GM12874 (cell line): Measurements from ENCODE around the gene DNAJC5G.

Experiments
- TF ChIP-seq, protein P1 (sequence below): IDR thresholded peaks from 2 replicates; pipeline ENCODE4 v1.5.1; 2011; ENCODE audit warnings: low read depth, mild to moderate bottlenecking, control low read depth, low read length, moderate library complexity; ENCODE audit not compliant: insufficient read depth

Gene DNAJC5G

DNA sequence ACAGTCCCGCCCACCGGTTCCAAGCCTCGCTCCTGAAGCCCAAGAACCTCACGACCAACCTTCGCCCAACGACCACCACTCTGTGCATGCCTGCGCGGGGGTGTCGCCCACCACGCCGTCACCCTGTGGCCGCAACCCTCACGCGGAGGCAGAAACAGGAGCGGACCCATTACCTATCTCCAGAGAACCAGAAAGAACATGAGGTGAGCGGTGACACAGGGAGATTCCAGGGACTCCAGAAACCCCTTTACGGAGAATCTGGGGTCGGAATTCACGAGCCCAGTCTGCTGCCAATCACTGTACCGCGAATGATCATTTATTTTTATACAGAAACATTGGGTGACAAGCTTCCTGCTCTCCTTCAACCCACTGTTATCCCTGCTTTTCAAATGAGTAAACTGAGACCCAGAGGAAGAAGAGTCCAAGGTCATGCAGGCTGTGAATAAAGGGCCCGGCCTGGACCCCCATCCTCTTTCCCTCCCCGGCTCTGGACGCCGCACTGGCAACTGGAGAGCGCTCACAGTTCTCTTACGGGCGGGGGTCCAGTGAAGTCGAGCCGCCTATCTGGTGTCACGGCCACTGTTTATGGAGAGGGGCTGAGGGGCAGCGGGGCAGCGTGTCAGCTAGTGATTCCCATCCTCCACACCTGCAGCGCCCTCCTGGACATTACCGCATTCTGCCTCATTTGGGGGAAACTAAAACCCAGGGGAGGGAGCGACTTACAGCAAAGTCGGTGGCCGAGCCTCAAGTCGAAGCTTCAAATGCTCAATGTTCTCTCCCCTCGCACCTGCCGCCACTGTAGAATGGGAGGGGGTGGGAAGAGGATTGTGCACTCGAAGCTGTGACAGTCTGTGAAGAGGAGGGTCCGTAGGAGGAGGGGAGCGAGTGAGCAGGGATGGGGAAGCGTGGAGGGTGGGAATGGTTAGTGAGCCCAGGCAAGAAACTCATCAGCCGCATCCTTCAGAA is 11.7 kb upstream of the DNAJC5G start:
- TF ChIP-seq, protein P1, sequence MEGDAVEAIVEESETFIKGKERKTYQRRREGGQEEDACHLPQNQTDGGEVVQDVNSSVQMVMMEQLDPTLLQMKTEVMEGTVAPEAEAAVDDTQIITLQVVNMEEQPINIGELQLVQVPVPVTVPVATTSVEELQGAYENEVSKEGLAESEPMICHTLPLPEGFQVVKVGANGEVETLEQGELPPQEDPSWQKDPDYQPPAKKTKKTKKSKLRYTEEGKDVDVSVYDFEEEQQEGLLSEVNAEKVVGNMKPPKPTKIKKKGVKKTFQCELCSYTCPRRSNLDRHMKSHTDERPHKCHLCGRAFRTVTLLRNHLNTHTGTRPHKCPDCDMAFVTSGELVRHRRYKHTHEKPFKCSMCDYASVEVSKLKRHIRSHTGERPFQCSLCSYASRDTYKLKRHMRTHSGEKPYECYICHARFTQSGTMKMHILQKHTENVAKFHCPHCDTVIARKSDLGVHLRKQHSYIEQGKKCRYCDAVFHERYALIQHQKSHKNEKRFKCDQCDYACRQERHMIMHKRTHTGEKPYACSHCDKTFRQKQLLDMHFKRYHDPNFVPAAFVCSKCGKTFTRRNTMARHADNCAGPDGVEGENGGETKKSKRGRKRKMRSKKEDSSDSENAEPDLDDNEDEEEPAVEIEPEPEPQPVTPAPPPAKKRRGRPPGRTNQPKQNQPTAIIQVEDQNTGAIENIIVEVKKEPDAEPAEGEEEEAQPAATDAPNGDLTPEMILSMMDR, result no peak

DNA sequence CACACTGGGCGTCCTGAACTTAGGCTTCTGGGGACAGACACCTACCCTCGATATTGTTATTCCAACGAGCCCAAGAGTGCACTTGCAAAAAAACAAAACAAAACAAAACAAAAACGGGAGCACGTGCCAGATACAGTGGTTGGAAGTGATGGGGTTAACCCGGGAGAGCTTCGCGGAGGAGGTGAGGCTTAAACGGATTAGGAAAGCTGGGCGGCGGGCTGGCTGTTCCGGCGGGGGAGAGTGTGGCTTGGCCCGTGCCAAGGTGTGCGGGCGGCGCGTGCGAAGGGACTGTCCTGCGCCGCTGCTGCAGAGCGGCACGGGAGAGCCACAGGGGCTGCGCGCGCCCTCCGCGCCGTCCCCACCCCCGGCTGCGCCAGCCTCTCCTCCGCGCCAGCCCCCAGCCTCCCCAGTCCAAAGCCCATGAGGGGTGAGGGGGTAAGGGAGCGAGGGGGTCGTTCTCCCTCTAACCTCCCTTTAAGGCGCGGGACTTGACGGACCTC is 10.9 kb upstream of the DNAJC5G start:
- TF ChIP-seq, protein P1, result no peak

DNA sequence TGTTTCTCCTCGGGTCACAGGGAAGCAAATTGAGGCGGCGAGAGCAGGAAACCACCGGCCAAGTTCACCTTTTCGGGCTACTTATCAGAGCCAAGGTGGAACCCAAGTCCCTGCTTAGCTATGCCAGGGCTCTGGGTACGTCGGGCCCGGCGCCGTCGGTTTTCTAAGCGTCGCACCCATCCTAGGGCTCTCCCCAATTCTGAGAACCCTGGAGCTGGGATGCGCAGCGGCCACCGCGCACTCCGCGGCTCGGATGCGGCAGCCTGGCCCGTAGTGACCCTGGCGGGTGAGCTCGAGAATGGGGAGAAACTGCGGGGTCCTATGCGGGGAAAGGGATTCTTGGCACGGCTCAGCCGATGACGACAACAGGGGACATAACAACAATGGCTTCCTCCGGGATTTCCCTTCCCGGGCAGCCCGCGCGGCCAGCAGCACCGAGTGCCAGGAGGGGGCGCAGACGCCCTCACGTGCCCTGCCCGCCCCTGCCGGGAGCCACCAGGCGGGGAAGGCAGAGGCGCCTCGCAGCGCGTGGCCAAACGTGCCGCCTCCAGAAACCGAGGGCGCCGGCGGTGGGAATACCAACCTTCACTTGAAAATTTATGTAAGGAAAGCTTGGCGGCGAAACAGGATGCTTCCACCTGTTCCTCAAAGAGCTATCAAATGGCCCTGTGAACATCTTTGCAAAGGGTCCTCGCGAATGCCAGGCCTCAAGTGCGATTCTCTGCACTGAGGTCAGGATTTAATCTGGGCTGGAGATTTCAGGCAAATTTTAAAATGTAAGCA is 10.3 kb upstream of the DNAJC5G start:
- TF ChIP-seq, protein P1, result peak; percentile 68

DNA sequence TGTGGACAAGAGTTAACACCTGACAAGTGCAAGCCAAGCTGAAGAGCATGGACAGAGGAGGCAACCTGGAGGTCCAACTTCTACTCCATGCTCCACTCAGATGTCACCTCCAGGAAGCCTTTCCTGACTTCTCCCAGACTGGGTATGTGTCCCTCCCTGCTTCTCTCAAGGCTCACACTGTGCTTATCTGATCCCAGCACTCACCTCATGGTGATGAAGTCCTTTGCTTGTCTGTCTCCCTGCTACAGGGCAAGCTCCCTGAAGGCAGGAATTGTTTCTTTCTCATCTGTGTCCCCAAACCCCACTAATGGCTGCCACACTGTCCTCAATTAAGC is 9.7 kb upstream of the DNAJC5G start:
- TF ChIP-seq, protein P1, result no peak

DNA sequence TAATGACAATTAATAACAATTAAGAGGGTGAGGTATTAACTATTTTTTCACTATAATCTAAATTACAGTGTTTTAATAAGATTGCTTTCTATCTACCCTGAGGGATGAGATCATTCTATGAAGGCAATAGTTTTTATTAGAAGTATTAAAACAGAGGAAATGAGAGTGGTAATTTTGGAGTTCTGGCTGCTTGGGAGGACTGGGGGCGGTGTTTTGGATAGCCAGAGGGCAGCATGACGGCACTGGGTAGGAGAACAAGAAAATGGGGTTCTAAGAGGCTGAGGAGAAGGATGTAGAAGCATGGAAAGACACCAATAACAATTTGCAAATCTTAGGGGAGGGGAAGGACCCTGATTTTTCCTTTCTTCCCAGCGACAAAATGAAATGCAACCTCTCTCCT is 5.1 kb upstream of the DNAJC5G start:
- TF ChIP-seq, protein P1, result no peak

DNA sequence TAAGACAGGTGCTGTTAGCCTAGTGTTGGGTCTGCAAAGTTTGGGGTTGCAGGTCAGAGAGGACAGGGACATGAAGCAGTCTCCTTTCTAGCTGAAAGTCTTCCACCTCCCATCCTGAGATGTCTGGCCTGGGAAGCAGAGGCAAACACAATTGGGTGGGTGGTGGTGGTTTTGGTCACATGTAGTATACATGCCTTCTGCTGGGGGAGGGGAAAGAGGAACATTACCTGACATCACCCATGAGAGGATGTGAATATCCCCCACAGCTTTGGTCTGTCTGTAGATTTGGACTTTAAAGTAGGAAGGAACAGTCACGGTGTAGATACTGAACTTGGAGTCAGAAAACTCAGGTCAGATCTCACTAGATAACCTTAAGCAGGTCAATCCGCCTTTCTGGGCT is 4.6 kb upstream of the DNAJC5G start:
- TF ChIP-seq, protein P1, result no peak

DNA sequence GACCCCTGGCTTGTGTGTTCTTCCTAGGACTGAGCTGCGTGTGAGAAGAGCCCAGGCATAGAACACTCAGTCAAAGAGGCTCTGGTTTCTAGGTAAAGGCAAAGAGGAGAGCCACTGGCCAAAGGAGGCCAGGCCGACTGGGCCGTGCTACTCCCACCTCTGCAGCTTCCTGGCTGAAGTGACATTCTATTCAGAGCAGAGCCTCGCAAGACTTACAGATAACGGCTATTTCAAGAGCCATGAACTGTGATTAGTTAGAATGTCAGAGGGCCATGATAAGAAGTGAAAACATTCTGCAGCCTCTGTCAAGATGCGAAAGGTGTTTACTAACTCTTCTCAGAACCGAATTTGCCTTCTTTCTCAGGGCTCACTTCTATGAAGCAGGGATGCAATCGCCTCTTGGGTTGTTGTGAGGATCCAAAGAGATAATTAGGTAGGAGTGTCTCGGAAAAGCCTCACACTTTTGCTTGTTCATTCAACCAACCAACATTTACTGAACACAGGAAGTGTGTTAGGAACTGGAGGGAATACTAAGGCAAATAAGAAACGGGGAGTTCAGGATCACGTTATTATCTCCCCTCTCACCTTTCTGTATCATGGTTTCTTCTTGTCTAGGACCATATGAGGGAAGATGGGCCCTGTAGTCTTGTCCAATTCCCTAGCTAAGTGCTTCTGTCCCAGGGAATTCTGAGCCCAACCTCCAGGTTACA is 3.4 kb upstream of the DNAJC5G start:
- TF ChIP-seq, protein P1, result no peak
